Measurements from ENCODE around the gene SDCBP2. TPM values are rescaled to one million over a fixed set of nuclear protein-coding genes. Genes with fewer than 3 reads are reported as not detected.

The SDCBP2 gene
- total RNA-seq, 2 experiments from 2014 or later = 1.9 to 2.0 TPM

DNA sequence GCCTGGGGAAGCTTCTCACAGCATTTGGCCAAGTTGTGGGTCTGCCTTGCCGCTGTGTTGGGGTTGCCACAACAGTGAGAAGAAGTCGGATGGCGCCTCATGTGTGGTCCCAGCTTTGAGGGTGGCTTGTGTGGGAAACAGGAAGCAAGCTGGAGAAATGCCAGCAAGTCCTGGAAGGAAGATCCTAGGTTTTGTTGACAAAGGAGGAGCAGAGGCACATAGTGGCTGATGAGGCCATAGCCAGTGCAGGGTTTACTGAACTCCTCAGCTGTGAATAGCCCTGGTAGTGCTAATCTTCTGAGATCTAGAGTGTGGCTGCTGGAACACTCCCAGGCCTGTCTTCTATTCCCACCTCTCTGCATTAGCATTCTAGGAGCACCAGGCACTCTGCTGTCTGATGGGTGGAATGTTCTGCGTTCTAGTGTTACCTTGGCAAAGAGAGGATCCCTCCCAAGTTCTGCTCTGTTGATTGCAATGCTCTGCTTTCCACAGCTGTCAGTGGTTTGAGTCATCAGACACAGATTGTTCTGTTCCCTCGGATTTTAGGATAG lies 37.7 kb downstream of the SDCBP2 start:
- ChIA-PET CTCF (interaction anchor here (1.2 to 1.3 kb wide), 2 partner anchors 8 to 10 kb away, joined by 3 to 4 read pairs; no protein-coding TSS in a partner anchor), POLR2A (interaction anchor here (0.9 kb wide), 2 partner anchors 16 to 21 kb away, joined by 3 to 5 read pairs; no protein-coding TSS in a partner anchor)
- Mint-ChIP-seq H3K27ac (no peak overlapping the region), H3K36me3 (ENCODE audit: low read depth) (peaks cover 9% of the 10 kb centered on the region), H3K9me3 (ENCODE audit: insufficient read depth) (no peaks in the 10 kb centered on the region), H3K4me3 (no peak overlapping the region), H3K27me3 (ENCODE audit: low read depth) (no peaks in the 10 kb centered on the region), H3K4me1 (ENCODE audit: low read depth) (peaks cover 39% of the 10 kb centered on the region)
- no peak for DNase-seq
- no peak for ATAC-seq

DNA sequence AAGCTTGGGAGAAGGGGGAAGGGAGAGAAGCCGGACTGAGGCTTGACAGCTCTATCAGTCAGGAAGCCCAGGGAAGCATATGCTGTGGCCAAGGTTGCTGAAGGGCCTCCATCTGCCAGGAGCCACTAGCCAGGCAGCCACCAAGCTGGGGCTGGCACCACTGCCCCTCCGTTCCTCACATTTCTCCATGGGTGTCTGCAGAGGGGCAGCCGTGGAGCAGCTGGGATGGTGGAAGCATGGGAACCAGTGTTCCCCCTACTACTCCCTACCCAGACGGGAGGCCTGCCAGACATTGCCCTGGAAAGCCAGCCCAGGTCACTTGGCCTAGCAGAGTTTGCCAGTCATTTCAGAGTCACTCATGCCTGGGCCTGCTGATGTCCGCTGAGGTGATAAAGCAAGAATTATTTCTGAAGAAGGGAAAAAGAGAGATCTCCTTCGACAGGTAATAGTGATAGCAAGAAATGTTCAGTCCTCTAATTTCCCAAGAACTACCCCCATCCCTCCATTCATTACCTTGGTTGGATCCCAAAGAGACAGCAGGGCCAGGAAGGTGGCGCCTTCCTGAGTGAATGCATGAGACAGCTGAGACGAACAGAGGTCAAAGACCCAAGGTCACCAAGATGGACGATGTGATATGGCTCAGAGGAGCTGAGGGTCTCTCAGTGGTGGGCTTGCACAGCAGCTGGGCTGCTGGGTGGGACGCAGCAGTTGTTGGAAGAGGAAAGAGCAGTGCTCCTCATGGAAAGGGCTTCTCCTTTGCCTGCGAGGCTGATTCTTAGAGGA lies 41.0 kb downstream of the SDCBP2 start:
- ChIA-PET POLR2A (interaction anchor here (0.6 kb wide), 1 partner anchor 150 kb away, joined by 3 read pairs; no protein-coding TSS in a partner anchor), CTCF (interaction anchor here (1.5 to 1.7 kb wide), 2 partner anchors 15 to 75 kb away, joined by 4 to 6 read pairs; no protein-coding TSS in a partner anchor)
- DNase-seq (no peak), ATAC-seq (no peak)
- H3K27ac Mint-ChIP-seq = peak overlapping the region; percentile 88
- H3K36me3 Mint-ChIP-seq (ENCODE audit: low read depth) = peaks cover 11% of the 10 kb centered on the region
- H3K27me3 Mint-ChIP-seq (ENCODE audit: low read depth) = no peaks in the 10 kb centered on the region
- peaks cover 44% of the 10 kb centered on the region for H3K4me1 Mint-ChIP-seq (ENCODE audit: low read depth)
- H3K9me3 Mint-ChIP-seq (ENCODE audit: insufficient read depth) = no peaks in the 10 kb centered on the region
- H3K4me3 Mint-ChIP-seq = no peak overlapping the region

DNA sequence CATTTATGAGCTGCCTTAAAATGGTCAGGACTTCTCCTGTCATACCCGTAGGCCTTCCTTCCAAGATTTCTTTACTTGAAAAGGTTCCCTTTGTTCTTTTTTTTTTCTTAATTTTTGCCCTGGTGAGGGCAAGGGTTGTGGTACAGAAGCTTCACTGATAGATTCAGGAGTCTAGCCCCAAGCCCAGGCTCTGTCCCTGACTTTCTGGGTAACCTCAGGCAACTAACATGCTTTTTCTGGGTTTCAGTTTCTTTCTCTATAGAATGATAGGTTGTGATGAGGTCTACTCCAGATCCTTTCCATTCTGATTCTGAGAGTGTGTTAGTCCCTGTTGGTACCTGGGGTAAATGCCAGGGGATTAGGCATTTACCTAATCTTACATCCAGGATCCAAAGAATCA lies 41.6 kb downstream of the SDCBP2 start:
- no peaks in the 10 kb centered on the region for H3K27me3 Mint-ChIP-seq (ENCODE audit: low read depth)
- peaks cover 11% of the 10 kb centered on the region for H3K36me3 Mint-ChIP-seq (ENCODE audit: low read depth)
- H3K4me3 Mint-ChIP-seq = peak overlapping the region; percentile 62
- ATAC-seq (peak; percentile 83), DNase-seq (peak; percentile 42)
- ChIA-PET POLR2A (interaction anchor here (1.1 to 1.8 kb wide), 2 partner anchors 13 to 61 kb away, joined by 3 to 5 read pairs; partner anchors contain the start of gene RAD21L1), CTCF (interaction anchor here (1.0 to 1.7 kb wide), 5 partner anchors 14 to 215 kb away, joined by 3 to 7 read pairs (median 4); partner anchors contain the start of gene NSFL1C)
- no peaks in the 10 kb centered on the region for H3K9me3 Mint-ChIP-seq (ENCODE audit: insufficient read depth)
- H3K27ac Mint-ChIP-seq = peak overlapping the region; percentile 88
- H3K4me1 Mint-ChIP-seq (ENCODE audit: low read depth) = peaks cover 43% of the 10 kb centered on the region

DNA sequence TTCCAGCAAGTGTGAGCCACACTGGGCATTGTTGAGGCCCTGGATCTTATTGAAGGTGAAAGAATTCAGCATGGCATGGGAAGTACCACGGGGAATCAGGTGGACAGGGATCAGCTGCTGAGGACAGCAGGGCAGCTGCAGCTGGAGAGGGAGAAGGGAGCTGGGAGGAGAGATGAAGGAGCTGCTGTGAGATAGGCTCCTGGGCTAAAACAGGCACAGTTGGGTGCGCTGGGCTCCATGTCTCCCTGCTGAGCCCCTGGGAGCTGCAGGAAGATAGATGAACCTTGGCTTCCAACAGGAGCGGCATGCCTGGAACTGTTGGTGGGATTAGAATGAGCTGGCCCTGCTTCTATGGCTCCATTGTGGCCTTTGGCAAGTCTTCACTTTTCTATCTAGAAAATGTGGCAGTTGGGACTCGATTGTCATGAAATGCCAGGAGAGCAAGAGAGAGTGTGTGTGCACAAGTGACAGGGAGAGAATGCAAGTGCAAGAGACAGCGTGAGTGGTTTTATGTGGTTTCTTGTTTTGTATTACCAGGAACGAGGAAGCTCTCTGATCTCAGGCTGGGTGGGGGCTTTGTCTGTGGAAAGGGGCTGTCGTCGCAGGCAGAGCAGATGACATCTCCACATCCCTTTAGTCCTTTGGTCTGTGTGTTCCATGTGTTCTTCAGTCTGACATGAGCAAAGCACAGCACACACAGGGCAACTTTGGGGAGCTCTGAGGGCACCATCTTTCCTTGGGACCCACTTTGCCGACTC lies 42.5 kb downstream of the SDCBP2 start:
- peak overlapping the region; percentile 62 for H3K4me3 Mint-ChIP-seq
- peak; percentile 50 for ATAC-seq
- ChIA-PET POLR2A (interaction anchor here (1.1 to 1.8 kb wide), 2 partner anchors 14 to 60 kb away, joined by 3 to 5 read pairs; partner anchors contain the start of gene RAD21L1), CTCF (interaction anchor here (1.0 to 1.7 kb wide), 6 partner anchors 13 to 216 kb away, joined by 3 to 7 read pairs (median 4); partner anchors contain the start of gene NSFL1C)
- peak overlapping the region; percentile 88 for H3K27ac Mint-ChIP-seq
- H3K27me3 Mint-ChIP-seq (ENCODE audit: low read depth) = no peaks in the 10 kb centered on the region
- peak; percentile 31 for DNase-seq
- H3K9me3 Mint-ChIP-seq (ENCODE audit: insufficient read depth) = no peaks in the 10 kb centered on the region
- H3K4me1 Mint-ChIP-seq (ENCODE audit: low read depth) = peaks cover 47% of the 10 kb centered on the region
- H3K36me3 Mint-ChIP-seq (ENCODE audit: low read depth) = peaks cover 11% of the 10 kb centered on the region

DNA sequence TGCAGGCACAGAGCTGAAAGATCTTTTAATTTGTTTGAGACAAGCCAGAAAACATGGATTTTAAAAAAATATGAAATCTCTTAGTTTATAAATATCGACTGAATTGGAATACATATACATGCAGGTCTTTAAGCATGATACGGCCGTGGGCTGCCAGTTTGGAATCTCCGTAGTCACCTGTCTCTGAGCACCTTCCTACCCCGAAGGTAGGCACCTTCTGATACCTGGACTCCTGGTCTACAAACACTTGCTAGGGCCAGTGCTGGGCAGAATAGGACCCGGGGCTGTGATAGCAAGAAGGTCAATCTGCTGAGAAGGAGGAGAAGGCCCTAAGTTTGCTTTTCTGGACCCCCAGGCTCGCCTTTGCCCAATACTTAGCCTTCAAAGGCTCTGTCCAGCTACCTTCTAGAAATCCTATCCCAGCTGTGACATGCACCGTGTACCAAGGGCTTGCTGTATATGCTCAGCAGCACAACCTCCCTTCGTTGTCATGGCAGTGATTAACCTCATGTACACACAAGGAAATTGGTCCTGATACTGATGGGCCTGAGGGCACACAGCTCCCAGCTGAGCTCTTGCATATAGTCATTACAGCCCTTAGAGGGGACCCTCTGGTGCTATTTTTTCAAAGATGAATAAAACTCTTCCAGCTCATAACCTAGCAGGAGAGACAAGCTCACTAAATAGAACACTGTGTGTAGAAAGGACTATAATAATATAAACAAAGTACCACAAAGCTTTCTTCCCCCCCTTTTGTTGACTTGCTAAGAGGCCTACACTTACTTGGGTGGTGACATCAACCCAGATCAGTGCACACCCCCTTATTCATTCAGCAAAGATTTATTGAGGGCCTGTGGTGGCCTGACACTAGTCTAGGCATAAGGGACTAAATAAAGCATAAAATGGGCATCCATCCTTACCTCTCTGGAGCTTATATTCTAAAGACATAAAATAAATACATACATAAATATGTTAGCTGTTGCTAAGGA lies 45.1 kb downstream of the SDCBP2 start:
- ATAC-seq (no peak), DNase-seq (no peak)
- Mint-ChIP-seq H3K36me3 (ENCODE audit: low read depth) (peaks cover 11% of the 10 kb centered on the region), H3K27ac (no peak overlapping the region), H3K4me1 (ENCODE audit: low read depth) (peaks cover 39% of the 10 kb centered on the region), H3K9me3 (ENCODE audit: insufficient read depth) (no peaks in the 10 kb centered on the region), H3K4me3 (no peak overlapping the region), H3K27me3 (ENCODE audit: low read depth) (no peaks in the 10 kb centered on the region)
- ChIA-PET POLR2A (no interaction called here), CTCF (interaction anchor here (1.5 kb wide), 1 partner anchor 8 kb away, joined by 3 read pairs; no protein-coding TSS in a partner anchor)

DNA sequence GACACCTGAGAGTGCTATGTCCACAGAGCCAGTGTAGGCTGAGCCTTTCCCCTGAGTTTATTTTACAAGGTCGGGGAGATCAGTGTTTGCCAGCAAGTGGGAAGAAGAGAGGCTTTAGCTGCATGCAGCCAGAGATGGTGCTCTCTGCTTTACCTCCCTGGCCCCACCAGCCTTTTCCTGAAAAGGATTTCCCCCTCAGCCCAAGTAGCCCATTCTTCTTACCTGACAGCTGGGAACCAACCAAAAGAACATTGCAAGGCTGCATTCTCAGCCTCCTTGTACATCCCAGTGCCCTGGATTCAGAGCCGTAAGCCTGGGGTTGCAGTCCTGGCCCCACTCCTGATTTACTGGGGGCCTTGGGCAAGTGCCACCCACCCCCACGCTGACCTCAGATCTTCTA lies 46.0 kb downstream of the SDCBP2 start:
- DNase-seq = no peak
- peaks cover 7% of the 10 kb centered on the region for H3K36me3 Mint-ChIP-seq (ENCODE audit: low read depth)
- no peak overlapping the region for H3K4me3 Mint-ChIP-seq
- POLR2A ChIA-PET = no interaction called here
- H3K4me1 Mint-ChIP-seq (ENCODE audit: low read depth) = peaks cover 36% of the 10 kb centered on the region
- CTCF ChIA-PET = interaction anchor here (1.5 kb wide), 1 partner anchor 9 kb away, joined by 3 read pairs; no protein-coding TSS in a partner anchor
- no peaks in the 10 kb centered on the region for H3K27me3 Mint-ChIP-seq (ENCODE audit: low read depth)
- H3K9me3 Mint-ChIP-seq (ENCODE audit: insufficient read depth) = no peaks in the 10 kb centered on the region
- no peak overlapping the region for H3K27ac Mint-ChIP-seq
- no peak for ATAC-seq

DNA sequence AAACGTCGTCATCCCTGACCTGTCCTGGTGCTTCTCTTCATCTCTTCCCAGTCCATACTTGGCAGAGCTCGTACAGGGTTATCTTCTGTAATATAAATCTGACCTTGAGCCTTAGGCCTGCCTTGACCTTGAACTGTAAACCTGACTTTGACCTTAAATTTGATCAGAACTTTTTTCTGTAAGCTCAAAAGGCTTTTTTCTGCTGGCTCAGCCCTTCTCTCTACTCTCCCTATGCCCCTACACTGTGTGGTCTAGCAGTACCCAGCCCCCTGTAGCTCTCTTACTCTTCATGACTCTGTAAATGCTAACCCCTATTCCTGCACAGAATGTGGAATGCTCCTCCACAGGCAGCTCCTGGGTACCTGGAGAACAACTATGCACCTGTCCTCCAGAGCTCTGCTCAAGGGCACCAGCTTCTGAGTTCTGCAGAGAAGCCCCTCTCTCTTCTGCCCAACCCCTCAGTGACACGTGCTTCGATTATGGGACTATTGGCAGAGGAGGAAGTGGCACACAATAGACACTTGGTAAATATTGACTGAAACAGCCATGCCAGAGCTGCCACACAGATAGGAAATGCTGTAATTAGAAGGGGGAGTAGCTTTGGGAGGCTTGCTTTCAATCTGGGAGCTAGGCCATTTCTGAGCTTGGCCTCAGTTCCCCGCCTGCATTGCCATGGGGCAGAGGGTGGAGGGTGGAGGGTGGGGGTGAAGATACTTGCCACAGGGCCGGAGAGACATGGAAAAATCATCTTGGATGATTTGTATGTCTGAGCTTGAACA lies 47.5 kb downstream of the SDCBP2 start:
- ATAC-seq (no peak), DNase-seq (peak; percentile 18)
- Mint-ChIP-seq H3K27me3 (ENCODE audit: low read depth) (no peaks in the 10 kb centered on the region), H3K4me3 (no peak overlapping the region), H3K36me3 (ENCODE audit: low read depth) (peaks cover 3% of the 10 kb centered on the region), H3K27ac (peak overlapping the region; percentile 18), H3K4me1 (ENCODE audit: low read depth) (peaks cover 21% of the 10 kb centered on the region), H3K9me3 (ENCODE audit: insufficient read depth) (no peaks in the 10 kb centered on the region)
- ChIA-PET POLR2A (no interaction called here), CTCF (interaction anchor here (0.6 to 1.1 kb wide), 2 partner anchors 8 to 463 kb away, joined by 3 to 4 read pairs; no protein-coding TSS in a partner anchor)

DNA sequence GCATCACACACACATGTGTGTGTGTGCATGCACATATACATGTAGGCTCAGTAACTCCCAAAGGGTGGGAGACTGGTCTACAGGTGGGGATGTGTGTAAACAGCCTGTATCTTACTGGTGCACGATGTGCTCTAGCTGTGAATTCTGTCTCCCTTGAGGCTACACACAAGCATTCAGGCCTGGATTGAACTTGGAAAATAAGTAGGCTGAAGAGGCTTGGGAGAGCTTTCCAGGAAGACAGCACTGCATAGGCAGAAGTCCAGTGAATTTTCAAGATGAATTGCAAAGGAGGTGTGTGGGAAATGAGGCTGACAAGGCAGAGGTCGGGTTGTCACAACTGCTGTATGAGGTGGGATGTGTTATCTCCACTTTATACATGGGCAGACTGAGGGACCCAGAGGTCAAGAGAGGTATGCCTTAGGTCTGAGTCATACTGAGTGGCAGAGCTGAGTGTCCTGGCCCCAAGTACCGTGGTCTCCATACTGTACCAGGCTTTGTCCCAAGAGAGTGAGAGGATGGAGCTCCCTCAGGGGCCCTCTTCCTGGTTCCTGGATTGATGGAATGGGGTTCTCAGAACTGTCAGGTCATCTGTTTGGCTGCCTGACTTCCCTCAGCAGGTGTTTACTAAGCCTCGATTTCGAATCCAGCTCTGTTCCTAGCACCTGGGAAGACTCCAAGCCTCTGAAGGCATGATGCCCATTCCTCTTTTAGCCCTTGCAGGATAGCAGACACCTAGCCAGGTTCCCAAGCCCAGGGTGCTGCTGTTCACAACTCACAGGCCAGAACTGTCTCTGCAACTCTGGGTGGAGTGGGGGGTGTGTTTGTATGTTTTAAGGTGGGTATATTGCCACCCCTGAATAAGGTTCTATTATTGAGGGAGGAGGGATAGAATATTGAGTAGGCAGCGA lies 48.5 kb downstream of the SDCBP2 start:
- Mint-ChIP-seq H3K36me3 (ENCODE audit: low read depth) (peaks cover 3% of the 10 kb centered on the region), H3K4me3 (no peak overlapping the region), H3K27ac (no peak overlapping the region), H3K4me1 (ENCODE audit: low read depth) (peaks cover 15% of the 10 kb centered on the region), H3K27me3 (ENCODE audit: low read depth) (no peaks in the 10 kb centered on the region), H3K9me3 (ENCODE audit: insufficient read depth) (no peaks in the 10 kb centered on the region)
- no peak for ATAC-seq
- peak; percentile 6 for DNase-seq
- CTCF ChIA-PET = interaction anchor here (1.1 kb wide), 2 partner anchors 7 to 10 kb away, joined by 3 to 4 read pairs; no protein-coding TSS in a partner anchor
- POLR2A ChIA-PET = interaction anchor here (0.8 kb wide), 1 partner anchor 14 kb away, joined by 3 read pairs; the partner anchor contains the start of gene SNPH

DNA sequence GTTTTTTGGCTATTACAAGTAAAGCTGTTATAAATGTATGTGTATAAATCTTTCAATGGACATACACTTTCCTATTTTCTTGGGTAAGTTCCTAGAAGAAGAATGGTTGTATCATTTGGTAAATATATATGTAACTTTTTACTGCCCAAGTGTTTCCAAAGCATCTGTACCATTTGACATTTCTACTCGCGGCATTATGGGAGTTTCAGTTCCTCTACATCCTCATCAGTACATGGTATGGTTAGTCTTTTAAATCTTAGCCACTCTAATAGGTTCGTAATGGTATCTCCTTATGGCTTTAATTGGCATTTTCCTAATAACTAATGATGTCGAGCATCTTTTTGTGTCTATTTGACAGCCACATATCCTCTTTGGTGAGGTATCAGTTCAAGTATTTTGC lies 49.9 kb downstream of the SDCBP2 start:
- Mint-ChIP-seq H3K27ac (no peak overlapping the region), H3K9me3 (ENCODE audit: insufficient read depth) (no peaks in the 10 kb centered on the region), H3K4me3 (no peak overlapping the region), H3K4me1 (ENCODE audit: low read depth) (peaks cover 11% of the 10 kb centered on the region), H3K27me3 (ENCODE audit: low read depth) (no peaks in the 10 kb centered on the region), H3K36me3 (ENCODE audit: low read depth) (no peaks in the 10 kb centered on the region)
- ATAC-seq (no peak), DNase-seq (no peak)
- ChIA-PET POLR2A (no interaction called here), CTCF (no interaction called here)

Data from activated CD8-positive, alpha-beta T cell treated with anti-CD3 and anti-CD28 coated beads, Interleukin-2, amount 10 ng/mL, durations not matched to agents 7 days and 5 days (primary cell).